Neural progenitor cell (in vitro differentiated cells): ENCODE measurements around the gene GTF2F2. TPM values are rescaled to one million over a fixed set of nuclear protein-coding genes. Genes with fewer than 3 reads are reported as not detected.

Experiments used
- DNase-seq: peaks from one replicate; pipeline ENCODE4 v3.0.0-alpha.2; 2016; ENCODE audit warnings: low spot score
- H2AFZ ChIP-seq: fragments of 200-600 bp; sonication (generic); replicated peaks from 2 replicates; pipeline ENCODE4 v1.6.1; 2016; ENCODE audit warnings: antibody characterized with exemption
- H3F3A ChIP-seq: fragments of 200-600 bp; sonication (generic); 2 replicates; pipeline ENCODE4 v1.6.1; 2016; ENCODE audit warnings: antibody characterized with exemption, low read depth
- H3K27ac ChIP-seq: fragments of 200-600 bp; sonication (generic); 2 replicates; pipeline ENCODE4 v1.5.1; 2016; ENCODE audit warnings: mild to moderate bottlenecking
- H3K27me3 ChIP-seq: fragments of 200-600 bp; sonication (generic); 2 replicates; pipeline ENCODE4 v1.6.1; 2016; ENCODE audit warnings: mild to moderate bottlenecking, moderate library complexity
- H3K36me3 ChIP-seq: fragments of 200-600 bp; sonication (generic); 2 replicates; pipeline ENCODE4 v1.5.1; 2016
- H3K4me1 ChIP-seq: fragments of 200-600 bp; sonication (generic); 2 replicates; pipeline ENCODE4 v1.6.1; 2016; ENCODE audit warnings: mixed run types
- H3K4me2 ChIP-seq: fragments of 200-600 bp; sonication (generic); 2 replicates; pipeline ENCODE4 v1.6.1; 2016
- H3K4me3 ChIP-seq: fragments of 200-600 bp; sonication (generic); 2 replicates; pipeline ENCODE4 v1.5.1; 2016
- H3K79me2 ChIP-seq: fragments of 200-600 bp; sonication (generic); 2 replicates; pipeline ENCODE4 v1.6.1; 2016; ENCODE audit warnings: low read depth
- H3K9ac ChIP-seq: fragments of 200-600 bp; sonication (generic); 2 replicates; pipeline ENCODE4 v1.6.1; 2016
- H3K9me3 ChIP-seq: fragments of 200-600 bp; sonication (generic); 2 replicates; pipeline ENCODE4 v1.5.1; 2016; ENCODE audit warnings: low read depth
- H4K20me1 ChIP-seq: fragments of 200-600 bp; sonication (generic); 2 replicates; pipeline ENCODE4 v1.6.1; 2016; ENCODE audit warnings: low read depth
- H3K27ac Mint-ChIP-seq: 3 replicates; pipeline ENCODE4 v1.8.0; 2021; ENCODE audit warnings: mixed read lengths
- H3K27me3 Mint-ChIP-seq: 2 replicates; pipeline ENCODE4 v1.8.0; 2022; ENCODE audit warnings: low read depth, mild to moderate bottlenecking, inconsistent platforms, moderate library complexity, mixed read lengths; ENCODE audit not compliant: insufficient read depth
- H3K36me3 Mint-ChIP-seq: 3 replicates; pipeline ENCODE4 v1.8.0; 2021; ENCODE audit warnings: mixed read lengths
- H3K4me1 Mint-ChIP-seq: 3 replicates; pipeline ENCODE4 v1.8.0; 2021; ENCODE audit warnings: mixed read lengths
- H3K4me3 Mint-ChIP-seq: 3 replicates; pipeline ENCODE4 v1.8.0; 2021; ENCODE audit warnings: mild to moderate bottlenecking, moderate library complexity, mixed read lengths
- H3K9me3 Mint-ChIP-seq: 3 replicates; pipeline ENCODE4 v1.8.0; 2020; ENCODE audit warnings: mixed read lengths
- CTCF ChIP-seq: fragments of 200-600 bp; sonication (generic); IDR thresholded peaks from 2 replicates; pipeline ENCODE4 v1.5.1; 2017; ENCODE audit warnings: antibody characterized with exemption, mild to moderate bottlenecking
- EZH2 ChIP-seq: fragments of 200-600 bp; sonication (generic); IDR thresholded peaks from 2 replicates; pipeline ENCODE4 v1.6.1; 2017; ENCODE audit warnings: antibody characterized with exemption, mild to moderate bottlenecking, moderate library complexity
- EZH2phosphoT487 ChIP-seq: fragments of 200-600 bp; sonication (generic); IDR thresholded peaks from 2 replicates; pipeline ENCODE4 v1.6.1; 2017; ENCODE audit warnings: antibody characterized with exemption
- total RNA-seq: library from RNA; depleted of rRNA; stranded (reverse); fragments of >200 nt; gene quantifications from 2 replicates; pipeline ENCODE4 v1.2.3, GENCODE V29; 2015; ENCODE audit warnings: low replicate concordance

Gene GTF2F2
- total RNA-seq, 1 donor from 2014 or later: 54.1 TPM

- no peak overlapping the region for H3K27ac Mint-ChIP-seq
- peaks cover 8% of the 10 kb centered on the region for H3K4me1 Mint-ChIP-seq
- Histone ChIP-seq H3K9ac (no peak overlapping the region), H3K4me3 (no peak overlapping the region), H3K27me3 (no peaks in the 10 kb centered on the region), H3K4me1 (no peaks in the 10 kb centered on the region), H3K4me2 (no peak overlapping the region), H4K20me1 (peaks cover 3% of the 10 kb centered on the region), H3K27ac (no peak overlapping the region), H3F3A (no peaks in the 10 kb centered on the region), H3K36me3 (no peaks in the 10 kb centered on the region), H3K79me2 (peaks cover 4% of the 10 kb centered on the region), H3K9me3 (no peaks in the 10 kb centered on the region), H2AFZ (no peak overlapping the region)
- peaks cover 2% of the 10 kb centered on the region for H3K36me3 Mint-ChIP-seq
- TF ChIP-seq EZH2phosphoT487: no peak
- TF ChIP-seq EZH2: no peak
- TF ChIP-seq CTCF: no peak
- no peaks in the 10 kb centered on the region for H3K27me3 Mint-ChIP-seq
- H3K9me3 Mint-ChIP-seq: no peaks in the 10 kb centered on the region
- H3K4me3 Mint-ChIP-seq: no peak overlapping the region
- DNase-seq: no peak
These were observed 111.0 kb downstream of the GTF2F2 start for GRCh38 chr13:45231305-45231704.

DNA sequence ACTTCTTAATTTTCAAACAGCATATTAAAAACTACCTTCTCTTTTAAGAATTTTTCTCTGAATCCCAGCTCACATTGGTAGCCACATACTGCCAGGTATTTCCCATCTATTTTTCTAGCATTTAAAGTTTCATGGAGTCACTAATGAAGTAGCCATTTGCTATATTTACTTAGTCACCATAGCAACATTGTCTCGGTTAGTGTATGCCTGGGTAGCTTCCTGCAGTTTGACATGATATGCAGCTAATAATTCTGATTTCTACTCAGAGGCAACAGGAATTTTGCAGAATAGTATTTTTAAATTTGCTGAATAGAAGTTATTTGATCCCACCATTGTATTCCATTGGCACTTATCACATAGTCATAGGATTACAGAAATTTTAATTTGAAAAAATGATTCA, 111.4 kb downstream of the GTF2F2 start:
- Histone ChIP-seq H4K20me1 (peaks cover 3% of the 10 kb centered on the region), H3K27me3 (no peaks in the 10 kb centered on the region), H3K4me1 (no peaks in the 10 kb centered on the region), H3K27ac (no peak overlapping the region), H3F3A (no peaks in the 10 kb centered on the region), H3K9me3 (no peaks in the 10 kb centered on the region), H2AFZ (no peak overlapping the region), H3K9ac (no peak overlapping the region), H3K4me2 (no peak overlapping the region), H3K4me3 (no peak overlapping the region), H3K79me2 (peaks cover 2% of the 10 kb centered on the region), H3K36me3 (no peaks in the 10 kb centered on the region)
- no peaks in the 10 kb centered on the region for H3K9me3 Mint-ChIP-seq
- no peak overlapping the region for H3K27ac Mint-ChIP-seq
- H3K4me1 Mint-ChIP-seq: peaks cover 8% of the 10 kb centered on the region
- TF ChIP-seq EZH2 (no peak), EZH2phosphoT487 (no peak), CTCF (no peak)
- peaks cover 2% of the 10 kb centered on the region for H3K36me3 Mint-ChIP-seq
- DNase-seq: no peak
- H3K4me3 Mint-ChIP-seq: no peak overlapping the region
- H3K27me3 Mint-ChIP-seq: no peaks in the 10 kb centered on the region

DNA sequence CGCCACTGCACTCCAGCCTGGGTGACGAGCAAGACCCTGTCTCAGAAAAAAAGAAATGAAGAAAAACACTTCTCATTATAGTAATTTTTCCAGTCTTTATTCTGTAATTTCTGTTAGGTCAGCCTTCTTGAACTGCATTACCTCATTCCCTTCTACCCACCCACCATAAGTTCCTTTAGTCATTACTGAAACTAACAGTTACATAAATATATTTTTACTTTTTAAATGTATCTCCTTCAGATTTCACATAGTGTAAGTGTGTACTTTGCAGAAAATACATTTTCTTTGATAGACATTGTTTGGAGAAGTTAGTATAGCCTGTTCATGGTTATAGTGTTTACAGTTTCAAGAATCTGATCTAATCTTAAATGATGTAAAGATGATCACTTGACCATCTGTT, 112.3 kb downstream of the GTF2F2 start:
- no peaks in the 10 kb centered on the region for H3K9me3 Mint-ChIP-seq
- Histone ChIP-seq H3K27me3 (no peaks in the 10 kb centered on the region), H3F3A (no peaks in the 10 kb centered on the region), H3K36me3 (no peaks in the 10 kb centered on the region), H3K9ac (no peak overlapping the region), H3K27ac (no peak overlapping the region), H3K79me2 (no peaks in the 10 kb centered on the region), H3K9me3 (no peaks in the 10 kb centered on the region), H4K20me1 (no peaks in the 10 kb centered on the region), H2AFZ (no peak overlapping the region), H3K4me1 (no peaks in the 10 kb centered on the region), H3K4me2 (no peak overlapping the region), H3K4me3 (no peak overlapping the region)
- TF ChIP-seq EZH2phosphoT487: no peak
- no peak for TF ChIP-seq CTCF
- TF ChIP-seq EZH2: no peak
- peaks cover 8% of the 10 kb centered on the region for H3K4me1 Mint-ChIP-seq
- no peak overlapping the region for H3K27ac Mint-ChIP-seq
- no peaks in the 10 kb centered on the region for H3K27me3 Mint-ChIP-seq
- no peak overlapping the region for H3K4me3 Mint-ChIP-seq
- DNase-seq: no peak
- peaks cover 2% of the 10 kb centered on the region for H3K36me3 Mint-ChIP-seq
